Calu3 (cell line): ENCODE data around the gene MMP13. TPM values are rescaled to one million over a fixed set of nuclear protein-coding genes. Genes with fewer than 3 reads are reported as not detected.

ENCODE experiments used
- BruUV-seq: library from RNA; stranded (reverse); fragments of 400-500 nt; replicated peaks from 2 replicates; lab custom pipeline; 2021; lab: Mats Ljungman, UMichigan
- CTCF ChIA-PET: fragments of 300-600 bp; sonication (Branson Sonifier 250); formaldehyde crosslinking; loops from one replicate; lab custom pipeline; 2022; ENCODE audit warnings: antibody characterized with exemption; lab: Charles Lee
- DNase-seq: peaks from one replicate; pipeline ENCODE4 v3.0.0; 2022
- H3K27ac Mint-ChIP-seq: one replicate; pipeline ENCODE4 v1.8.0; 2022; ENCODE audit warnings: mixed read lengths; ENCODE audit not compliant: unreplicated experiment
- H3K27me3 Mint-ChIP-seq: one replicate; pipeline ENCODE4 v1.8.0; 2022; ENCODE audit warnings: mixed read lengths; ENCODE audit not compliant: unreplicated experiment
- H3K36me3 Mint-ChIP-seq: one replicate; pipeline ENCODE4 v1.8.0; 2022; ENCODE audit warnings: mild to moderate bottlenecking, moderate library complexity, mixed read lengths; ENCODE audit not compliant: insufficient read depth, unreplicated experiment
- H3K4me1 Mint-ChIP-seq: one replicate; pipeline ENCODE4 v1.8.0; 2022; ENCODE audit warnings: mild to moderate bottlenecking, low read depth, mixed read lengths; ENCODE audit not compliant: unreplicated experiment
- H3K4me3 Mint-ChIP-seq: one replicate; pipeline ENCODE4 v1.8.0; 2022; ENCODE audit warnings: mild to moderate bottlenecking, low read depth, moderate library complexity, mixed read lengths; ENCODE audit not compliant: unreplicated experiment
- H3K9me3 Mint-ChIP-seq: one replicate; pipeline ENCODE4 v1.8.0; 2022; ENCODE audit warnings: low read depth, mixed read lengths; ENCODE audit not compliant: unreplicated experiment
- CTCF ChIP-seq: fragments of 200-600 bp; IDR thresholded peaks from one replicate; pipeline ENCODE4 v1.8.0; 2022; ENCODE audit warnings: antibody characterized with exemption; ENCODE audit not compliant: unreplicated experiment
- intact Hi-C: fragments of 100-400 bp; cut with micrococcal nuclease; formaldehyde crosslinking; loops from one replicate; pipeline ENCODE4 v1.10.0; 2022; ENCODE audit not compliant: unreplicated experiment
- total RNA-seq: library from RNA; stranded (reverse); gene quantifications from 2 replicates; pipeline ENCODE4 v1.2.3, GENCODE V29; 2022

Gene MMP13
- total RNA-seq, 1 experiment from 2014 or later, result not detected

- no peaks in the 10 kb centered on the region for H3K27me3 Mint-ChIP-seq
- CTCF ChIA-PET, result no interaction called here
- no peaks in the 10 kb centered on the region for H3K9me3 Mint-ChIP-seq
- H3K27ac Mint-ChIP-seq, result no peak overlapping the region
- no peak for DNase-seq
- TF ChIP-seq CTCF, result no peak
- H3K4me1 Mint-ChIP-seq, result no peaks in the 10 kb centered on the region
- no peaks in the 10 kb centered on the region for H3K36me3 Mint-ChIP-seq
- no TSS peak for BruUV-seq
- H3K4me3 Mint-ChIP-seq, result no peak overlapping the region
- intact Hi-C loops, result no loop called here
These were observed 55.2 kb downstream of the MMP13 start for GRCh38 chr11:102900346-102900745.

Other genes with a start within 250 kb of the MMP13 start
- gene MMP27, start 250.0 kb downstream of the MMP13 start, total RNA-seq, result not detected in 2 replicates
- gene MMP8, start 230.8 kb downstream of the MMP13 start, total RNA-seq, result not detected in 2 replicates
- not detected in 2 replicates for gene MMP10, start 175.1 kb downstream of the MMP13 start, total RNA-seq
- 30.4 and 33.5 TPM in 2 replicates for gene MMP1, start 157.6 kb downstream of the MMP13 start, total RNA-seq
- gene MMP3, start 112.1 kb downstream of the MMP13 start, total RNA-seq, result not detected in 2 replicates
- gene MMP12, start 80.8 kb downstream of the MMP13 start, total RNA-seq, result not detected in 2 replicates
- 23.1 and 26.7 TPM in 2 replicates for gene DCUN1D5, start 136.4 kb upstream of the MMP13 start, total RNA-seq
- 3.4 and 4.9 TPM in 2 replicates for gene DYNC2H1, start 153.7 kb upstream of the MMP13 start, total RNA-seq